ENCODE results near the gene NACC2. TPM values are rescaled to one million over a fixed set of nuclear protein-coding genes. Genes with fewer than 3 reads are reported as not detected.

NACC2 gene
- total and polyA plus RNA-seq, 2 donors (not counting 1 experiment from before 2014, with no cell fraction given): 12.3 to 18.2 TPM

DNA sequence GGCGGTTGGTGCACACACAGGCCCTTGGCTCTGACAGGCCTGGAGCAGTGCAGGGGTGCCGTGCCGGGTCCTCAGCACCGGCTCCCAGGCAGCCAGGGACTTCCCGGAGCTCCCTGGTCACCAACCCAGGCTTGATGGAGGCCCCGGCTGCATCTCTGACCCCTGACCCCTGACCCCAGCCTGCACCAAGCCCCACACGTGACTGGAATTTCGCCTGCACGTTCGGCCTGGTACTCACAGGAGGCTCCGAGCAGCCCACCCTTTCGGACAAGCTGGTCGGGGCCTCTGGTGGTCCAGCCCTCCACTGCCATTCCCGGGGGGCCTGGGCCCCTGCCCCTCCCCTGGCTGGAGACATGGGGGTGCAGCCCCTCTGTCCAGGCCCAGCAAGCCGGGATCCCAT is 108.5 kb downstream of the NACC2 start:
- Histone ChIP-seq H2AFZ (ENCODE audit: low read length) (no peak overlapping the region), H3K4me2 (ENCODE audit: extremely low read depth, insufficient read depth, low read length) (no peak overlapping the region), H3K4me1 (ENCODE audit: control insufficient read depth, extremely low read depth, insufficient read depth, low read length) (no peaks in the 10 kb centered on the region), H3K27ac (ENCODE audit: insufficient read depth, low read length) (no peak overlapping the region), H3K4me3 (replicated peaks in 1 of 4; ENCODE audit: control extremely low read depth in 1 of 4, insufficient read depth in 1 of 4, low read depth in 3 of 4, low read length in 4 of 4) (no peak overlapping the region), H3K79me2 (ENCODE audit: control insufficient read depth, insufficient read depth, low read length) (no peaks in the 10 kb centered on the region), H3K9ac (ENCODE audit: insufficient read depth, low read length) (no peak overlapping the region), H3K36me3 (ENCODE audit: control insufficient read depth, insufficient read depth, low read length) (no peaks in the 10 kb centered on the region), H3K27me3 (ENCODE audit: control insufficient read depth, insufficient read depth, low read length) (peaks cover 3% of the 10 kb centered on the region), H3K9me3 (ENCODE audit: control insufficient read depth, insufficient read depth, low read depth, low read length) (no peaks in the 10 kb centered on the region), H4K20me1 (ENCODE audit: control insufficient read depth, extremely low read depth, insufficient read depth, low read length) (no peaks in the 10 kb centered on the region)
- DNase-seq (ENCODE audit: low read depth in 2 of 2): no peak
- TF ChIP-seq, protein P1, sequence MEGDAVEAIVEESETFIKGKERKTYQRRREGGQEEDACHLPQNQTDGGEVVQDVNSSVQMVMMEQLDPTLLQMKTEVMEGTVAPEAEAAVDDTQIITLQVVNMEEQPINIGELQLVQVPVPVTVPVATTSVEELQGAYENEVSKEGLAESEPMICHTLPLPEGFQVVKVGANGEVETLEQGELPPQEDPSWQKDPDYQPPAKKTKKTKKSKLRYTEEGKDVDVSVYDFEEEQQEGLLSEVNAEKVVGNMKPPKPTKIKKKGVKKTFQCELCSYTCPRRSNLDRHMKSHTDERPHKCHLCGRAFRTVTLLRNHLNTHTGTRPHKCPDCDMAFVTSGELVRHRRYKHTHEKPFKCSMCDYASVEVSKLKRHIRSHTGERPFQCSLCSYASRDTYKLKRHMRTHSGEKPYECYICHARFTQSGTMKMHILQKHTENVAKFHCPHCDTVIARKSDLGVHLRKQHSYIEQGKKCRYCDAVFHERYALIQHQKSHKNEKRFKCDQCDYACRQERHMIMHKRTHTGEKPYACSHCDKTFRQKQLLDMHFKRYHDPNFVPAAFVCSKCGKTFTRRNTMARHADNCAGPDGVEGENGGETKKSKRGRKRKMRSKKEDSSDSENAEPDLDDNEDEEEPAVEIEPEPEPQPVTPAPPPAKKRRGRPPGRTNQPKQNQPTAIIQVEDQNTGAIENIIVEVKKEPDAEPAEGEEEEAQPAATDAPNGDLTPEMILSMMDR (conservative IDR thresholded peaks at IDR 0.05 in 1 of 2, IDR thresholded peaks at IDR 0.05 in 1 of 2; ENCODE audit: low read depth in 1 of 2, low read length in 2 of 2): no peak
- no peak for TF ChIP-seq EZH2 (IDR thresholded peaks at IDR 0.05; ENCODE audit: low read length, missing control alignments)

DNA sequence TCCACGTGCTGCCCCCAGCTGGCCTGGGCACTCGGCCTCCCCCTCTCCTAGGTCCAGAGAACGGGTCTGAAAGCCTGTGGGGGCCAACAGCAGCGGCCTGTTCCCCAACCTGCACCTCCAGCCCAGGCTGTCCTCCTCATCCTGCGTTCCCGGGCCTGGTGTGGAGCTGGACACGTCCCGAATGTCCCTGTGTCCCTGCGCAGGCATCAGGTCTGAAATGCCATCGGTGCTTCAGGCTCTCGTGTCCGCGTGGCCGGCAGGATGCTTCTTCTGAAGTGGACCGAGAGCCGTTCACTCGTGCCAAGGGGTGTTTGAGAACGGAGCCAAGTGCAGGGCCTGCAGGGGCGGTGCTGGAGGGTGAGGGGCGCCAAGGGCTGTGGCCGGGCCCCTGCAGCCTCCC is 109.2 kb downstream of the NACC2 start:
- Histone ChIP-seq H4K20me1 (ENCODE audit: control insufficient read depth, extremely low read depth, insufficient read depth, low read length) (no peaks in the 10 kb centered on the region), H3K4me3 (replicated peaks in 1 of 4; ENCODE audit: control extremely low read depth in 1 of 4, insufficient read depth in 1 of 4, low read depth in 3 of 4, low read length in 4 of 4) (no peak overlapping the region), H3K9me3 (ENCODE audit: control insufficient read depth, insufficient read depth, low read depth, low read length) (no peaks in the 10 kb centered on the region), H2AFZ (ENCODE audit: low read length) (no peak overlapping the region), H3K36me3 (ENCODE audit: control insufficient read depth, insufficient read depth, low read length) (no peaks in the 10 kb centered on the region), H3K79me2 (ENCODE audit: control insufficient read depth, insufficient read depth, low read length) (no peaks in the 10 kb centered on the region), H3K27me3 (ENCODE audit: control insufficient read depth, insufficient read depth, low read length) (peaks cover 3% of the 10 kb centered on the region), H3K9ac (ENCODE audit: insufficient read depth, low read length) (no peak overlapping the region), H3K27ac (ENCODE audit: insufficient read depth, low read length) (no peak overlapping the region), H3K4me1 (ENCODE audit: control insufficient read depth, extremely low read depth, insufficient read depth, low read length) (no peaks in the 10 kb centered on the region), H3K4me2 (ENCODE audit: extremely low read depth, insufficient read depth, low read length) (no peak overlapping the region)
- DNase-seq (ENCODE audit: low read depth in 2 of 2): no peak
- TF ChIP-seq EZH2 (IDR thresholded peaks at IDR 0.05; ENCODE audit: low read length, missing control alignments): no peak
- TF ChIP-seq, protein P1 (conservative IDR thresholded peaks at IDR 0.05 in 1 of 2, IDR thresholded peaks at IDR 0.05 in 1 of 2; ENCODE audit: low read depth in 1 of 2, low read length in 2 of 2): no peak

DNA sequence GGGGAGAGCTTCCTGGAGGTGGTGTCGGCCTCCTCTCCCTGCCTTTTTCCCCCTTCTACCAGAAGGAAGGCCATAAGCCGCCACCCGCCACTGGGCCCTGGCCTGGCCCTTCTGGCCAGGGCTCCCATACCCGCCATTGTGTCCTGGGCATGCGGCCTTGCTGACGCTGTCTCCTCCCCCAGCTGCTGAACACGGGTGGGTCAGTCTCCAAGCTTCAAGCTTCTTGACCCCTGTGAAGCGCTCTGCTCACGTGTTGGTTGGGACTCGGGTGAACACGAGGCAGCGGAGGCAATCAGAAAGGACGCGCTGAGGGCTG is 109.7 kb downstream of the NACC2 start:
- TF ChIP-seq, protein P1 (conservative IDR thresholded peaks at IDR 0.05 in 1 of 2, IDR thresholded peaks at IDR 0.05 in 1 of 2; ENCODE audit: low read depth in 1 of 2, low read length in 2 of 2): no peak
- no peak for TF ChIP-seq EZH2 (IDR thresholded peaks at IDR 0.05; ENCODE audit: low read length, missing control alignments)
- Histone ChIP-seq H3K27me3 (ENCODE audit: control insufficient read depth, insufficient read depth, low read length) (peaks cover 3% of the 10 kb centered on the region), H3K9me3 (ENCODE audit: control insufficient read depth, insufficient read depth, low read depth, low read length) (no peaks in the 10 kb centered on the region), H4K20me1 (ENCODE audit: control insufficient read depth, extremely low read depth, insufficient read depth, low read length) (no peaks in the 10 kb centered on the region), H3K27ac (ENCODE audit: insufficient read depth, low read length) (no peak overlapping the region), H2AFZ (ENCODE audit: low read length) (no peak overlapping the region), H3K4me2 (ENCODE audit: extremely low read depth, insufficient read depth, low read length) (no peak overlapping the region), H3K36me3 (ENCODE audit: control insufficient read depth, insufficient read depth, low read length) (no peaks in the 10 kb centered on the region), H3K4me1 (ENCODE audit: control insufficient read depth, extremely low read depth, insufficient read depth, low read length) (no peaks in the 10 kb centered on the region), H3K9ac (ENCODE audit: insufficient read depth, low read length) (no peak overlapping the region), H3K79me2 (ENCODE audit: control insufficient read depth, insufficient read depth, low read length) (no peaks in the 10 kb centered on the region), H3K4me3 (replicated peaks in 1 of 4; ENCODE audit: control extremely low read depth in 1 of 4, insufficient read depth in 1 of 4, low read depth in 3 of 4, low read length in 4 of 4) (no peak overlapping the region)
- DNase-seq (ENCODE audit: low read depth in 2 of 2): no peak

All from fibroblast of lung (primary cell).